GM19468 (cell line): Measurements from ENCODE around the gene CACNA1A.
"Not testable (repeated sequence)": the region's sequence is repeated elsewhere in the genome, so short reads cannot be mapped to it uniquely, and the experiment has no call there.

Experiments used
- ATAC-seq: cut with Tn5 transposase; IDR thresholded peaks from one replicate; pipeline ENCODE4 v1.9.1; 2021; ENCODE audit warnings: mild to moderate bottlenecking, moderate library complexity, moderate number of reproducible peaks; ENCODE audit not compliant: unreplicated experiment; ENCODE audit errors: extremely low read depth

The CACNA1A gene

DNA sequence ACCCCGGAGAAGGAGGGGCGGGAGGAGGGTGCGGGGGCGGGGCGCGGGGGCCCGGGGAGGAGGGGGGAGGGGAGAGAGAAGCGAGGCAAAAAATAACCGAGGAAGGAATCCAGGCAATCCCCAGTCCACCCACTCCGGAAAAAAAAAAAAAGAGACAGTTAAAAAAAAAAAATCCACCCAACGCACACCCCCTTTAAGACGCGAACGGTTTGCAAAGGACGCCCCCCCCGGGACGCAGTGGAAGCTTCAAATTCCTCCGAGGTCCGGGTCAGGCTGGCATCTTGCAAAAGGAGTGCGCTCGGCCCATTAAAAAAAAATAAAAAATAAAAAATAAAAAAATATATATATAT is at the start of gene CACNA1A:
Gene CACNA1A (minus strand): TSS at position 9 of the 350 bp plus-strand sequence. CDS start 255 bp downstream, outside the sequence.
- no peak for ATAC-seq

DNA sequence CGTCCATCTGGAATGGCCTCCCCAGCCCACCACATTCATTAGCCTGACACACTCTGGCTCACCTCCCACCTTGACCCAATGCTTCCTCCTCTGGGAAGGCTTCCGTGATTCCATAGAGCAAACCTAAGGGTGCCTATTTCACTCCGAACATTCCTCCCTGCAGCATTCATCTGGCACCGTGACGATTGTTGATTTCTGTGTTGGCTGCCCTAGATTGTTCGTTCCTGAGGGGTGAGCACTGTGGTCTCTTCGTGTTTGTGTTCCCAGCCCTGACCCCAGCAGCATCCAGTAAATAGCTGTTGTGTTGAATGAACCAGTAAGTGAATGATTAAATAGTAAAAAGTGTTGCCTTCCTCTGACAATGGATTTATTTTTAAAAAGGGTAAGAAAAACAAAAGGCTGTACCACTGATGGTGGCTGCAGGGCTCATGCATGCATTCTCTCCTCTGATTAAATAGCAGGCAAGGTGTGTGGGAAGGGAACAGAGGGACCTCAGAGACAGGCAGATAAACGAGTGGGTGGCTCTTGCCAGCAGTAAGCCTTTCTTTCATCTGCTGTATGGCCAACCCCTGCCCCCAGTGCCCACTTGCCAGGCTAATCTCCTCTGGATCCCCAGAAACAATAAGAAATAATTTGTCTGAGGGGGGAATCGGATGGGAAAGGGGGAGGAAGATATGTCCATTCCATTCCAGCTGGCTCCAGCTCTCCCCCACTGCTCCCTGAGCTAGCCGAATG is 48.4 kb upstream of the CACNA1A start:
- ATAC-seq: no peak

DNA sequence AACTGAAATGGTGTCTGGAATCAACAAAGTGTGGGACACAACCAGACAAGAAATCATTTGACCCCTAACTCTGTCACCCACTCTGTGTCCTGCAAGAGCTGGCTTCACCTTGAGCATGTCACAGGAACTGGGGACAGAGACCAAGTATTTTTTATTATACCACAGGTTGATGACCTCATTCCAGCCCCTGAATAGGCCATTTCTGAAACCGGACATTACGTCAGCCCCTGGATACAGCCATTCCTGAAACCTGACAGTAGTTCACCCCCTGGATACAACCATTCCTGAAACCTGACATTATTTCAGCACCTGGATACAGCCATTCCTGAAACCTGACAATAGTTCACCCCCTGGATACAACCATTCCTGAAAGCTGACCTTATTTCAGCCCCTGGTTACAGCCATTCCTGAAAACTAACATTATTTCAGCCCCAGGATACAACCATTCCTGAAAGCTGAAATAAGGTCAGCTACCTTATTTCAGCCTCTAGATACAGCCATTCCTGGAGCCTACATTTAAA is 47.7 kb upstream of the CACNA1A start:
- ATAC-seq: no peak

DNA sequence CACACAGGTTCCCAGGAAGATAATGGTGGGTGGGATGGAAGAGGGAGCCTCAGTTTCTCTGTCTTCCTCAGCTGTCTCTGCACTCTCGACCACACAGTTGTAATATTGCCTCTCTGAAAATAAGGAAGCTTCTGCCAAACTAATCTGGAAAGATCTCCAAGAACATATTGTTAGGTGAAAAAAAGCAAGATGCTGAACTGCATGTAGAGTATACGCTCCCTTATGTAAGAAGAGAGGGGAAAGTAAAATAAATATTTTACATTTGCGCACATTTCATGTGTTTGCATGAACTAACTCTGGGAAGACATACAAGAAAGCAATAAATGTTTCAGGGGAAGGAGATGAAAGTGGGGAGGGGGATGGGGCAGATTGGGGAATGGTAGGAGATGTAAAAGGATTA is 41.9 kb upstream of the CACNA1A start:
- no peak for ATAC-seq

DNA sequence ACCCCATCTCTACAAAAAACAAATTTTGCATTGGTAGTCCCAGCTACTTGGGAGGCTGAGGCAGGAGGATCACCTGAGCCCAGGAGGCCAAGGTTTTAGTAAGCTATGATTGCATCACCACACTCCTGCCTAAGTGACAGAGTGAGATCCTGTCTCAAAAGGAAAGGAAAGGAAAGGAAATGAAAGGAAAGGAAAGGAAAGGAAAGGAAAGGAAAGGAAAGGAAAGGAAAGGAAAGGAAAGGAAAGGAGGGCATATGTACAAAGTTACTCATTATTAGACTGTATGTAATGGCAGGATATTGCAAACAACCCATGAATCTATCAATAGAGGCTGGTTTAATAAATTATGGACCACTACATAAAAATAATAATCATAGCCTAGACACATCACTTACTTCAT is 40.8 kb upstream of the CACNA1A start:
- ATAC-seq: no peak

DNA sequence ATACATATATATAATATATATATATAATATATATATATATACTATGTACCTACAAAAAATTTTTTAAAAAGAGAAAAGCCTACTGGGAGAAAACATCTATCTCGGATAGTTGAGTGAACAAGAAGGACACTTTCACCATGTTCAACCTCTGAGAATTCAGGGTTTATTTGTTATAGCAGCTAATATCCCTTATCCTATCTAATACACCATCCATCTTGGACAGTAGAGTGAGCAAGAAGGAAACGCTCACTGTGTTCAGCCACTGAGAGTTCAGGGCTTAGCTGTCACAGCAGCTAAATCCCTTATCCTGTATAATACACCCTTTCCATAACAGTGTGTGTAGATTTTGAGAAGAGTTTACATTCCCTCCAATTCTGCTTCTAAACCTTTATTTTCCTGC is 38.1 kb upstream of the CACNA1A start:
- no peak for ATAC-seq

DNA sequence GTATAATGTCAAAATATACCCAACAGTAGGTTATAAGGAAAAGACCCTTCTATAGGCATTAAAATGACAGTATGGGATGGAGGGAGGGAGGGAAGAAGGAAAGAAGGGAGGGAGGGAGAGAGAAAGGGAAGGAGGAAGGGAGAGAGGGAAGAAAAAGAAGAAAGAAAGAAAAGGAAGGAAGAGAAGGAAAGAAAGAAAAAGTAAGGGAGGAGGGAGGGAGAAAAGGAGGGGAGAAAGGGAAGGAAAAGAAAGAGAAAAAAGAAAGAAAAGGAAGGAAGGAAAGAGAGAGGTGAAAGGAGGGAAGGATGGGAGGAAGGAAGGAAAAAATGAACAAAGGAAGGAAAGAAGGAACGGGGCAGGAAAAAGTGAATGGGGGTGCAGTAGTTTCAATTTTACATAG is 35.3 kb upstream of the CACNA1A start:
- ATAC-seq: no peak

DNA sequence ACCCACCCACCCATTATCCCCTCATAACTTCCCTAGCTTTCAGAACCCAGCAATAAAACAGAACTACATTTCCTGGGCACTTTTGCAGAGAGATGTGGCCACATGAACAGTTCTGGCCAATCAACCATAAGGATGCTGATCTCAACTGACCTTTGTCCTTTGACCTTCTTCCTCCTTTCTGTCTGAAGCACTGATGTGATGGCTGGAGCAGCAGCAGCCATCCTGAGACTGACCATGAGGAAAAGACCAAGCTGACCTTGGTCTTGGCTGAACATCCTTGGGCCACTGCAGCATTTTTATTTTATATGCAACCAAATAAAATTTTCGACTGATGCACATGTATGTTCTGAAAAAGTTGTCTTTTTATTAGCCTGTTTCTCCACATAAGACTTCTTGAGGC is 33.1 kb upstream of the CACNA1A start:
- ATAC-seq: no peak

DNA sequence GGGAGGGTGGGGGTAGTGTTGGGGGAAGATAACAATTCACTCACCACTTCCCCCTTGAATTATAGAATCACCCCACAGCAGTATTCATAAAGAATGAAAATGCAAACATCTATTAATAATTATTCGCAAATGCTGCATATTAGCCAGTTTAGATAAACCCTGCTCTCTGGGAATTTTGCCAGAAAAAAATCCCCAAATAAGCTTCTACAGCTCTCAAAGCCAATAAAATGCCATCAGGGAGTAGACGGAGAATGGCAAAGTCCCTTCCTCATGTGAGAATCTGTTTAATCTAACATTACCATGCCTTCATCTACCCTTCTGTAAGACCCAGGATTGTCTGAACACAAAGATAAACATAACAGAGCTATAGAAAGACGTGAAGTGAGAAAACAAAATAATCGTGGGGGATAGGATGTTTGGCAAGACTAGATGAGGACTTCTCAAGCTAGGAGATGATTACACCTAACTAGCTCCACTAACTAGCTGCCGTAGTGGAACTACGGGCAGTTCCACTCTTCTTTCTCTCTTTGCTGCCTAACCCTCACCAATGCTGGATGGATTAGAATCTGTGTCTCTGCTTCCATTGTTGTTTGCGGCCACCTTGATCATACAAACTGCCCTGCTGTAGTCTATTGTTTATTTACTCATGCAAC is 32.4 kb upstream of the CACNA1A start:
- no peak for ATAC-seq

DNA sequence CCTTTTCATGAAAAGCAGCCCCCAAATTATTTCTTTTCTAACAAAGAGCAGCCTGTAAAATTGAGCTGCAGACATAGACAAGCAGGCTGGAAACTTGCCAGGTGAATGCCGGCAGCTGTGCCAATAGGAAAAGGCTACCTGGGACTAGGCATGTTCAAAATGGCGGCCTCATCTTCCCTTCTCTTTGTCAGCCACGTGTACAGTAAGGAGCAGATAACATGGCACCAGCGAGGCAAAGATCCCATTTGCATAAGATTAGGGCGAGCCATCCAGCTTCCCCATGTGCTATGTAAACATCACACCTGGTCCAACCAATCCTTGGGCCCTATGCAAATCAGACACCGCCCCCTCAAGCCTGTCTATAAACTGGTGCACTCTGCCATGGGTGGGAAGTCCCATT is 31.2 kb upstream of the CACNA1A start:
- ATAC-seq: no peak

DNA sequence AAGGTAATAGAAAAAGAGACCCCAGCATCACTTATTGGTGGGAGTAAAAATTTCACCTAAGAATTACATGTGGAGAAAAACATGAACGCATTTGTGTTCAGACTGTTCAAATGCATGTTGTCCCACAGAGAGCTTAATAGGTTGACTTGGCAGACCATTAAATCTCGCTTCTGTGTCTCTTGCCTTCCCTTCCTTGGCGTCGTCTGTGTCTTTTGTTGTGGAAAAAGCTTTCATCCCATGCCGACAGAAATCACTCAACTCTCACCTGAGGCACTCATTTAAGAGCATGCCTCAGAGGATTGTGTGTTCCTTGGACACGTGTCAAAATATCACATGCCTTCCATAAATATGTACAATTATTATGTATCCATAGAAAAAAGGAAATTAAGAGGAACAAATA is 24.4 kb upstream of the CACNA1A start:
- ATAC-seq: no peak

DNA sequence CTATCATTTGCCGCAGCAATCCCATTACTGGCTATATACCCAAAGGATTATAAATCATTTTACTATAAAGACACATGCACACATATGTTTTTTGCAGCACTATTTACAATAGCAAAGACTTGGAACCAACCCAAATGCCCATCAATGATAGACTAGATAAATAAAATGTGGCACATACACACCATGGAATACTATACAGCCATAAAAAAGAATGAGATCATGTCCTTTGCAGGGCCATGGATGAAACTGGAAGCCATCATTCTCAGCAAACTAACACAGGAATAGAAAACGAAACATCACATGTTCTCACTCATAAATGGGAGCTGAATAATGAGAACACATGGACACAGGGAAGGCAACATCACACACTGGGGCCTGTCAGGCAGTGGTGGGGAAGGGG is 23.4 kb upstream of the CACNA1A start:
- ATAC-seq: not testable (repeated sequence)

DNA sequence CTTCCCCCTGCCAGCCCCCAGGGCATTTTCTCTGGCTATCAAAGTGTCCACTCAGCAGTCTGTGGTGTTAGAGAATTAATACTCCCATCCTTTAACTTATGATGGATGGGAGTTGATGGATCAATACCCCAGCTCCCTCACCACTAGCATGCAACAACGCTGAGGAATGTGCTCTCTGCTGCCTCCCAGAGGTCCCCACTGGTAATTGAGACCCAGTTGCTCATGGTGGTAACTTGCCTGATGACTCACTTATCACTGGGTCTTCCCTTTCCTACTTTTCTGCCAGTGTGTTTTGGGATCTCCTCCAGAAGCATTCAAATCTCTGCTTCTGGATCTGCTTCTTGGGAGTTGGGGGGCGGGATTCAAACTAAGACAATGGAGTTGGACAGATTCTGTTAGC is 20.3 kb upstream of the CACNA1A start:
- ATAC-seq: no peak

DNA sequence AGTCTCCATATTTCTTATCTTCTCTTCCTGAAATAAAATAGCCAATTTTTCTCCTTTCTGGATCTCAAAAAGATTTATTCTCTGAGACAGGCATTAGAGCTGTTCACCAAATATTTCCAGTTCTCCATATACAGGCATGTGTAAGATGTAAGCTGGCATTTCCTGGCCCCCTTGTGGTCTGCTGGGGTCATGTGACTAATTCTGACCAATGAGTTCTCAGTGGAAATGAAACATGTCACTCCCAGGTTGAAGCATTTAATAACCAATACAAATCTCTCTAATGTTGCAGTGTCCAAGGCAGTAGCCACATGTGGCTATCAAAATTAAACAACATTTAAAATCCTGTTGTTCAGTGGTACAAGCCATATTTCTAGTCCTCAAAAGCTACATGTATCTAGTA is 14.8 kb upstream of the CACNA1A start:
- no peak for ATAC-seq

DNA sequence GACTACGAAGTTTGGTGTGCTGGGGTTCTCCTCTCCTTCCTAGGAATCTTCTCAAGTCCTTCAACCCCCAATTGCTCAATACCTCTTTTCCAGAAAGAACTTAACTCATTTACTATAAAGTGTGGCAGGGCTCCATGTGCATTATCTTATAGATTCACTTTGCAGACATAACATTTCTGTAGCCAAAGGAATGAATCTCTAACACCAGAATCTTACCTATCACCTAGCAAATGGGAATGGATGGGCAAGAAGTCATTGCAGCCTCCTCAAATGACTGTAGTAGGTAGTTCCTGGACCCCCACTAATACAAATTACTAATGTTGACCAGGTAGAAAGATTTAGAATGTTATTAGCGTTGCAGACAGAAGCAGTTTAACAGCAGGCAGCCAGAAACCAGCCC is 5.7 kb upstream of the CACNA1A start:
- no peak for ATAC-seq

DNA sequence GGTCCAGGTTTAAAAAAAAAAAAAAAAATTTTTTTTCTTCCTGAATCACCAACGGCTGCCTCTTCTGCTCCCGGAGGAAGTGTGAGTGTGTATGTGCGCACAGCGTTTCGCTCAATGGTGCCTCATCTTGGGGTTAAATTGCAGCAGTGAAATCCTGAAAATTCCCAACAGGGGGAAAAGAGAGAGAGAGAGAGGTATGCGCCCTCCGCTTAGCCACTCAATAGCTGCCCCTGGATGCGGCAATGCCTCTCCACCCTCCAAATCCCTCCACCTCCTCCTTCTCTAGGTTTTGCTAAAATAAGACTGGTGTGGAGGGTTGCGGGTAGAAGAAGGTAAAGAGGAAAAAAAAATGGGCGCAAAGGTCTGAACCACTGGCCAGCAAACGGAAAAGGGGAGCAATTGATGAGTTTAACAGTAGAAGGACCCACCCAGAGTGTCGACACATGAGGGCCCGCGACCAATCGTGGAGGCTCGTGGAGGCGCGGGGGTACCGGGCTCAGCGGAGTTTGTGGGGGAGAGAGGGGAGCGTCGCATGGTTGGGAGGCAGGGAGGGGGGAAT is 853 bp upstream of the CACNA1A start:
- no peak for ATAC-seq

DNA sequence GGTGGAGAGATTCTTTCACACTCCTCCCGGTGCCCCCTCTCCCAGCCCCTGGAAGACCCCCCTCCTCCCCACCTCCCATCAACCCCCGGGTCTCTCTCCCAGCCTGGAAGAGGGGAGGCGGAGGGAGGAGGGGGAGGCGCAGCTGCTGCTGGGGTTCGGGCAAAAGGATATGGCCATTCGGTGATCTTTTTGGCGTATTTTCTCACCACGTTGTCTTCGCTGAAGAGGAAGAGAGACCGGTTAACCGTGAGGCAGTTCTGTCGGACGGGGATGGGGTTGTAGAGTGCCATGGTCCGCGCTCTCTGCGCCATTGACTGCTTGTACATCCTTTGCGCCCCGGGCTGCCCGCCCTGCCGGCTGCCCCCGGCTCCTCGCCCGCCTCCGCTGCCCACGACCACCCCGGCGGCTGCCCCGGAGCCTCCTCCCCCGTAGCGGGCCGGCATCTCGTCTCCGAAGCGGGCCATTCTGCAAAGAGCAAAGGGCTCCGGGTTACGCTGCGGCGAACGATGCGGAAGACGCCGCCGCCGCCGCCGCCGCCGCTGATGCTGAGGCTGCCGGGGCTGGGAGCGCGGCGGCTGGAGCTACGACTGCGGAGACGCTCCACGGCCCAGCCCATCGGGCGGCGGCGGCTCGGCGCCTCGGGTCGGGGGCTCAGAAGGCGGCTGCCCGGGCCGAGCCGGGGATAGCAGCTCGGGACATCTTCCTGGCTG is 363 bp downstream of the CACNA1A start:
- no peak for ATAC-seq

DNA sequence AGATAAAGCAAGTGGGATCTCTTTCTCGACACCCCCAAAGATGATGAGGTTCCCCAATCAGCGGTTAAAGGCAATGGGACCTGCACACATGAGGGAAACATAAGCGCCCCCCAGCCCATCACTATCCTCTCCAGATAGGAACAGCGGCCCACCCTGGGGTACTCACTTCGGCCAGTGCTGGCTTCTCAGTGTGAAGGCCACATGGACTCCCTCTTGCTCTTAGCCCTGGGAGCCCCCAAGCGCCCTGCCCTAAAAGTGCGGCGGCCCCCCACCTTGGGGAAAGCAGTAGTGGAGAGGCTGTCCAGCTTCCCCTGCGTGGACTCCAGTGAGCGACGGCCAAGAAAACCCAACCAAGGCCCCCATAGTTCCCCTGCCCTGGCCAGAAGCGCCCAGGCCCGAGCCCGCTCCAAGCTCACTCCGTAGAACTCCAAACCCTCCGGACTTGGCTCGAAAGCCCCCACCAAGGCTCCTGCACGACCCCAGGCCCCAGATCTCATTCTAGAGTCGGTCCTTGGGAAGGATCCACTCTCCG is 1.0 kb downstream of the CACNA1A start:
- no peak for ATAC-seq

DNA sequence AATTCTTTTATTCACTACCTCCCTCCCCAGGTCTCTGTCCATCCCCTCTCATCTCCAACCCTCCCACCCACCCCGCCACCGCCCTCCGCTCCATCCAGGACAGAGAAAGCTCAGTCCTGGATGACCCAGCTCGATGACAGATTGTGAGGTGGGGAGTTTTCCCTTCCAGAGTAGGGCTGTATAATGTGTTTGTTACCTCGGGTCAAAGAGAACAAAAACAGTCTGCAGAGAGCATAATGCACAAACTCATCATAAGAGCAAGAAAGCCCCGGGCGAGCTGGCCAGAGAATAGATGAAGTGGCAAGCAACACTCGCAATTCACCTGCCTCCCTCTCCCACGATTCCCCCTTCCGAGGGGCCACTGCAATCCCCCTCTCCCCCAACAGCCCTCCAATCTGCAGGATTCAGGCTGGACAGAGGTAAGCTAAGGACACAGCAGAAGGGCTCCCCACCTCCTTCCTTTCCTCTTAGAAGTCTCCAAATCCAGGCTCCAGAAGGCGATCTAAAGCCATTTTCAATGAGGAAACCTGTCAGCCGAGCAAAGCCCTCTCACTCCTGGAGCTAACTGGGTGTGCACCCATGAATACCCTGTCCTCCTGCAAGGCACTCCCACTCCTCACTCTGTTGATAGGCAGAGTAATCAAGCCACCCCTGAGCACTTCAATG is 2.6 kb downstream of the CACNA1A start:
- no peak for ATAC-seq

DNA sequence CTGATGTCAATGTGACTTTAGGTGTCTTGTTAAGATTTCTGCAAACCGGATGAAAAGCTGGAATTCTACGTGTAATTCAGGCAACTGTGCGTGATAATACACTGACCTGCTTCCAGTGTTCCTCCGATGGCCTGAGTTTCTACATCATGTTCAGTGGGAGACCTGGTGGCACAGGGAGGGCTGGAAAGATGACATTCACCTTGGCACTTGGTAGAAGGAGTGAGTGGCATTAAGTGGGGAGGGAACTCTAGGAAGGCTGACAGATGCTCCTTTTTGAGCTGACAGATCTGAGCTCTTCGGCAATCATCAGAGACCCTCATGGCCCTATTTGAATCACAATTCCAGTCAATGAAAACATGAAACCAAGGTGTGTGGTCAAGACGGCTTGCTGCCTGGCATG is 4.0 kb downstream of the CACNA1A start:
- ATAC-seq: no peak
